Panc1 (cell line): ENCODE data around the gene ISOC2. TPM values are rescaled to one million over a fixed set of nuclear protein-coding genes. Genes with fewer than 3 reads are reported as not detected.

Experiments used
- ATAC-seq: fragments of 200-7000 bp; cut with Tn5 transposase; 2 replicates; pipeline ENCODE4 v1.9.1; 2020; ENCODE audit warnings: mild to moderate bottlenecking, moderate library complexity
- BruUV-seq: library from RNA; stranded (reverse); fragments of 400-500 nt; replicated peaks from 2 replicates; lab custom pipeline; 2021; lab: Mats Ljungman, UMichigan
- CTCF ChIA-PET: fragments of 300-600 bp; sonication (Branson Sonifier 250); formaldehyde crosslinking; loops from one replicate; lab custom pipeline; 2022; ENCODE audit warnings: antibody characterized with exemption; lab: Charles Lee
- POLR2A ChIA-PET: fragments of 300-600 bp; sonication (Branson Sonifier 250); formaldehyde crosslinking; loops from one replicate; lab custom pipeline; 2022; ENCODE audit warnings: antibody characterized with exemption; lab: Charles Lee
- DNase-seq: peaks from one replicate; pipeline ENCODE4 v3.0.0-alpha.2; 2010; ENCODE audit warnings: low read depth, low spot score
- H3K27ac ChIP-seq: 2 replicates; pipeline ENCODE4 v1.5.1; 2011; ENCODE audit warnings: mild to moderate bottlenecking, low read length, inconsistent platforms
- H3K27me3 ChIP-seq: fragments of 200-500 bp; sonication (Bioruptor generic); 2 replicates; pipeline ENCODE4 v1.6.0; 2014; ENCODE audit warnings: low read length, inconsistent platforms; ENCODE audit not compliant: control insufficient read depth, insufficient read depth
- H3K36me3 ChIP-seq: fragments of 200-500 bp; sonication (Bioruptor generic); 2 replicates; pipeline ENCODE4 v1.5.1; 2014; ENCODE audit warnings: inconsistent platforms, mild to moderate bottlenecking, low read length, moderate library complexity; ENCODE audit not compliant: control insufficient read depth, insufficient read depth
- H3K4me1 ChIP-seq: 2 replicates; pipeline ENCODE4 v1.5.1; 2011; ENCODE audit warnings: inconsistent platforms, mild to moderate bottlenecking, low read length, moderate library complexity; ENCODE audit not compliant: control insufficient read depth, insufficient read depth
- H3K4me3 ChIP-seq, 2 experiments: 2 replicates each; pipeline ENCODE4 v1.5.1; 2011 to 2012; ENCODE audit warnings: low read depth in 2 of 2, low read length in 2 of 2, mild to moderate bottlenecking in 2 of 2, inconsistent platforms in 1 of 2, moderate library complexity in 1 of 2
- H3K9me3 ChIP-seq: fragments of 200-500 bp; sonication (Bioruptor generic); 2 replicates; pipeline ENCODE4 v1.5.1; 2014; ENCODE audit warnings: low read depth, mild to moderate bottlenecking, inconsistent platforms, low read length, moderate library complexity; ENCODE audit not compliant: control insufficient read depth, insufficient read depth
- POLR2AphosphoS5 ChIP-seq: IDR thresholded peaks from 2 replicates; pipeline ENCODE4 v1.6.1; 2012; ENCODE audit warnings: mild to moderate bottlenecking, low read depth, low read length, moderate library complexity
- SIN3A ChIP-seq: IDR thresholded peaks from 2 replicates; pipeline ENCODE4 v1.6.1; 2012; ENCODE audit warnings: low read depth, mild to moderate bottlenecking, low read length, moderate library complexity, borderline replicate concordance; ENCODE audit not compliant: insufficient read depth
- TCF7L2 ChIP-seq: IDR thresholded peaks from 2 replicates; pipeline ENCODE4 v1.6.1; 2011; ENCODE audit warnings: mild to moderate bottlenecking, low read depth, low read length, inconsistent platforms
- in situ Hi-C: cut with HindIII; loops from 2 replicates; pipeline ENCODE4 v1.10.0; 2016; ENCODE audit warnings: low sequenced_read_pairs, low pct_unique_long_range_greater_than_20kb
- intact Hi-C: fragments of 100-400 bp; cut with micrococcal nuclease; formaldehyde crosslinking; loops from one replicate; pipeline ENCODE4 v1.10.0; 2022; ENCODE audit not compliant: unreplicated experiment
- total RNA-seq: library from RNA; stranded (reverse); gene quantifications from one replicate; pipeline ENCODE4 v1.2.1, GENCODE V29; 2021; ENCODE audit not compliant: unreplicated experiment
- TF ChIP-seq, protein P1 (sequence below), 2 experiments: IDR thresholded peaks; 2 replicates each; pipeline ENCODE4 v1.6.1; 2011 to 2012; ENCODE audit warnings: low read depth in 2 of 2, control low read depth in 1 of 2, low read length in 1 of 2, mild to moderate bottlenecking in 1 of 2, moderate library complexity in 1 of 2; ENCODE audit not compliant: insufficient read depth in 1 of 2
- TF ChIP-seq, protein P2 (sequence below): fragments of 450-650 bp; IDR thresholded peaks from 2 replicates; pipeline ENCODE4 v1.5.1; 2017; ENCODE audit warnings: mild to moderate bottlenecking

ISOC2 gene
- total RNA-seq, 1 experiment from 2014 or later: 150 TPM

DNA sequence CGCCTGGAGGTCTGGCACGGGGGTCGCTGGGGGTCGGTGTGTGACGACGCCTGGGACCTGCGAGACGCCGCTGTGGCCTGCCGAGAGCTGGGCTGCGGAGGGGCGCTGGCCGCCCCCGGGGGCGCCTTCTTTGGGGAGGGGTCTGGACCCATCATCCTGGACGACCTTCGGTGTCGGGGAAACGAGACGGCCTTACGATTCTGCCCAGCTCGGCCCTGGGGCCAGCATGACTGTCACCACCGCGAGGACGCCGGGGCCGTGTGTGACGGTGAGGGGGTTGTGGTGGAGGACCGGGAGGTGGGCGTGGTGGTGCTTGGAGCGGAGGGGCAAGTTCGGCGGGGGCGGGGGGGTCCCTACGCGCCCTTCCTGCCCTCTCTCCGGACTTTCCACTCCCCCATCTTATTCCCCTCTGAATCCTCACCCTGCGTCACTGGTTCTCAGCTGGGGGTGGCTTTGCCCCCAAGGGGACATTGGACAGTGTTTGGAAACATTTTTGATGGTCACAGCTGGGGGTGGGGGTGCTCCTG is 32.3 kb upstream of the ISOC2 start:
- intact Hi-C loops (no loop called here), in situ Hi-C loops (no loop called here)
- no peak for ATAC-seq
- no TSS peak for BruUV-seq
- ChIA-PET CTCF (interaction anchor here (0.6 to 1.4 kb wide), 4 partner anchors 10 to 204 kb away, joined by 3 to 5 read pairs (median 4); no protein-coding TSS in a partner anchor), POLR2A (interaction anchor here (0.6 to 0.7 kb wide), 3 partner anchors 9 to 334 kb away, joined by 4 to 5 read pairs (median 4); partner anchors contain the start of gene NAT14)
- TF ChIP-seq, protein P1, sequence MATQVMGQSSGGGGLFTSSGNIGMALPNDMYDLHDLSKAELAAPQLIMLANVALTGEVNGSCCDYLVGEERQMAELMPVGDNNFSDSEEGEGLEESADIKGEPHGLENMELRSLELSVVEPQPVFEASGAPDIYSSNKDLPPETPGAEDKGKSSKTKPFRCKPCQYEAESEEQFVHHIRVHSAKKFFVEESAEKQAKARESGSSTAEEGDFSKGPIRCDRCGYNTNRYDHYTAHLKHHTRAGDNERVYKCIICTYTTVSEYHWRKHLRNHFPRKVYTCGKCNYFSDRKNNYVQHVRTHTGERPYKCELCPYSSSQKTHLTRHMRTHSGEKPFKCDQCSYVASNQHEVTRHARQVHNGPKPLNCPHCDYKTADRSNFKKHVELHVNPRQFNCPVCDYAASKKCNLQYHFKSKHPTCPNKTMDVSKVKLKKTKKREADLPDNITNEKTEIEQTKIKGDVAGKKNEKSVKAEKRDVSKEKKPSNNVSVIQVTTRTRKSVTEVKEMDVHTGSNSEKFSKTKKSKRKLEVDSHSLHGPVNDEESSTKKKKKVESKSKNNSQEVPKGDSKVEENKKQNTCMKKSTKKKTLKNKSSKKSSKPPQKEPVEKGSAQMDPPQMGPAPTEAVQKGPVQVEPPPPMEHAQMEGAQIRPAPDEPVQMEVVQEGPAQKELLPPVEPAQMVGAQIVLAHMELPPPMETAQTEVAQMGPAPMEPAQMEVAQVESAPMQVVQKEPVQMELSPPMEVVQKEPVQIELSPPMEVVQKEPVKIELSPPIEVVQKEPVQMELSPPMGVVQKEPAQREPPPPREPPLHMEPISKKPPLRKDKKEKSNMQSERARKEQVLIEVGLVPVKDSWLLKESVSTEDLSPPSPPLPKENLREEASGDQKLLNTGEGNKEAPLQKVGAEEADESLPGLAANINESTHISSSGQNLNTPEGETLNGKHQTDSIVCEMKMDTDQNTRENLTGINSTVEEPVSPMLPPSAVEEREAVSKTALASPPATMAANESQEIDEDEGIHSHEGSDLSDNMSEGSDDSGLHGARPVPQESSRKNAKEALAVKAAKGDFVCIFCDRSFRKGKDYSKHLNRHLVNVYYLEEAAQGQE (IDR thresholded peaks at IDR 0.05; ENCODE audit: insufficient read depth in 1 of 2, low read depth in 2 of 2, low read length in 1 of 2): no peak
- TF ChIP-seq, protein P2, sequence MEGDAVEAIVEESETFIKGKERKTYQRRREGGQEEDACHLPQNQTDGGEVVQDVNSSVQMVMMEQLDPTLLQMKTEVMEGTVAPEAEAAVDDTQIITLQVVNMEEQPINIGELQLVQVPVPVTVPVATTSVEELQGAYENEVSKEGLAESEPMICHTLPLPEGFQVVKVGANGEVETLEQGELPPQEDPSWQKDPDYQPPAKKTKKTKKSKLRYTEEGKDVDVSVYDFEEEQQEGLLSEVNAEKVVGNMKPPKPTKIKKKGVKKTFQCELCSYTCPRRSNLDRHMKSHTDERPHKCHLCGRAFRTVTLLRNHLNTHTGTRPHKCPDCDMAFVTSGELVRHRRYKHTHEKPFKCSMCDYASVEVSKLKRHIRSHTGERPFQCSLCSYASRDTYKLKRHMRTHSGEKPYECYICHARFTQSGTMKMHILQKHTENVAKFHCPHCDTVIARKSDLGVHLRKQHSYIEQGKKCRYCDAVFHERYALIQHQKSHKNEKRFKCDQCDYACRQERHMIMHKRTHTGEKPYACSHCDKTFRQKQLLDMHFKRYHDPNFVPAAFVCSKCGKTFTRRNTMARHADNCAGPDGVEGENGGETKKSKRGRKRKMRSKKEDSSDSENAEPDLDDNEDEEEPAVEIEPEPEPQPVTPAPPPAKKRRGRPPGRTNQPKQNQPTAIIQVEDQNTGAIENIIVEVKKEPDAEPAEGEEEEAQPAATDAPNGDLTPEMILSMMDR: no peak
- TF ChIP-seq SIN3A: no peak
- TF ChIP-seq TCF7L2: no peak
- TF ChIP-seq POLR2AphosphoS5: no peak
- no peak overlapping the region for H3K4me3 ChIP-seq
- peaks cover 43% of the 10 kb centered on the region for H3K4me1 ChIP-seq
- no peak for DNase-seq
- no peaks in the 10 kb centered on the region for H3K9me3 ChIP-seq
- H3K36me3 ChIP-seq: no peaks in the 10 kb centered on the region
- no peak overlapping the region for H3K27ac ChIP-seq
- H3K27me3 ChIP-seq: no peaks in the 10 kb centered on the region

DNA sequence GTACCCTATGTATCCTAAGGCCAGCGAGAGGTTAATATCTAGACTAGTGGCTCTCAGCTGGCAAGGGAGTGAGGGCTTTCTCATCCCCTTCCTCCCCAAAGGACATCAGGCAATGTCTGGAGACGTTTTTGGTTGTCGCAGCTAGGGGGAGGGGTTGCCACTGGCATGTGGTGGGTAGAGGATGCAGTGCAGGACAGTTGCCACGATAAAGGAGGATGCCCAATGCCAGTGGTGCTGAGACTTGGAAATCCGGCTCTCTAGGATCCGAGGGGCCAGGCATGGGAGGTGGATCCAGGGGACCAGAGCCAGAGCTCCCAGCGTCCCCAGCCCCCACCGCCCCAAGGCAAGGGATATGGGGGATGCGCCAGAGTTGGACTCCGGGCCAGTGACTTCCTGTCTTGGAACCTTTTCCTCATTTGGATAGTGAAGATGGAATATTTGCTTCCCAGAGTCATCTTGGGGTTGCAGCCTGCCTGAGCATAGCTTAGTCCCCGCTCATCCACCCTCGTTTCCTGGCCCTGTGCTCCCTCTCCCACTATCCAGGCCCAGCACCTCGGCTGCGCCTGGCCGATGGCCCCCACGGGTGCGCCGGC is 31.7 kb upstream of the ISOC2 start:
- no peaks in the 10 kb centered on the region for H3K36me3 ChIP-seq
- intact Hi-C loops (no loop called here), in situ Hi-C loops (no loop called here)
- ChIA-PET POLR2A (interaction anchor here (0.7 kb wide), 1 partner anchor 11 kb away, joined by 5 read pairs; no protein-coding TSS in a partner anchor), CTCF (interaction anchor here (1.4 kb wide), 1 partner anchor 11 kb away, joined by 5 read pairs; no protein-coding TSS in a partner anchor)
- no peak overlapping the region for H3K4me3 ChIP-seq
- ATAC-seq: no peak
- DNase-seq: no peak
- no peaks in the 10 kb centered on the region for H3K27me3 ChIP-seq
- no peak overlapping the region for H3K27ac ChIP-seq
- TF ChIP-seq, protein P2: no peak
- no peak for TF ChIP-seq TCF7L2
- no peak for TF ChIP-seq SIN3A
- TF ChIP-seq, protein P1 (IDR thresholded peaks at IDR 0.05; ENCODE audit: insufficient read depth in 1 of 2, low read depth in 2 of 2, low read length in 1 of 2): no peak
- no peak for TF ChIP-seq POLR2AphosphoS5
- BruUV-seq: no TSS peak
- H3K9me3 ChIP-seq: no peaks in the 10 kb centered on the region
- peaks cover 47% of the 10 kb centered on the region for H3K4me1 ChIP-seq
